Measurements from ENCODE around the gene SBNO2.

SBNO2 gene

GRCh38 chr19:1182068-1182467 lies 8.0 kb upstream of the SBNO2 start:
- Histone ChIP-seq H3K4me1 (ENCODE audit: low read depth, poor library complexity, severe bottlenecking) (peaks cover 9% of the 10 kb centered on the region), H3K4me3 (IDR thresholded peaks at IDR 0.05; ENCODE audit: insufficient read depth, low read depth, low read length) (no peak overlapping the region), H3K36me3 (ENCODE audit: insufficient read depth) (no peaks in the 10 kb centered on the region), H3K27ac (no peak overlapping the region), H4K20me1 (ENCODE audit: insufficient read depth) (no peaks in the 10 kb centered on the region), H2AFZ (ENCODE audit: low read depth) (no peak overlapping the region), H3K9ac (no peak overlapping the region), H3K4me2 (no peak overlapping the region), H3K27me3 (ENCODE audit: insufficient read depth, low read depth) (no peaks in the 10 kb centered on the region), H3K79me2 (ENCODE audit: insufficient read depth, low read depth) (no peaks in the 10 kb centered on the region)
- no peak for TF ChIP-seq CTCF (conservative IDR thresholded peaks at IDR 0.05; ENCODE audit: low read depth, low read length)

DNA sequence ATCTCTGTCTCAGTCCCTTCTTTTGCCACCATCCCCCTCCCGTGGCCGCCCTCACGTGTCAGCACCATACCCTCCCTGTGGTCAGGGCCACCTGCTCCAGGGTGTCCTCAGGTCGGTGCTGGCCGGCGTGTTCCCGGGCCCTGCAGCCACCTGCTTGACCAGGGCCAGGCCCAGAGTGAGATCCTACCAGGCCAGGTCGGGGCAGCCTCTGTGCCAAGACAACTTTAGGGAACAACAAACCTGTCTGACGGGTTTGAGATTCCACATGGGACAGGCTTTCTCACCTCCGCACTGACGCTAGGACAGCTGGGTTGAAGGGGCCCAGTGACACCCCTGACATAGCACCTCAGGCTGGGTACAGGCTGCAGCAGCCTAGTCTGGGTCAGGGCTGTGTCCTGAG lies 7.5 kb upstream of the SBNO2 start:
- no peak overlapping the region for H3K9ac ChIP-seq
- H3K4me1 ChIP-seq (ENCODE audit: low read depth, poor library complexity, severe bottlenecking), result peaks cover 9% of the 10 kb centered on the region
- no peaks in the 10 kb centered on the region for H3K79me2 ChIP-seq (ENCODE audit: insufficient read depth, low read depth)
- H3K4me2 ChIP-seq, result no peak overlapping the region
- no peak overlapping the region for H2AFZ ChIP-seq (ENCODE audit: low read depth)
- no peak for TF ChIP-seq CTCF (conservative IDR thresholded peaks at IDR 0.05; ENCODE audit: low read depth, low read length)
- no peaks in the 10 kb centered on the region for H3K36me3 ChIP-seq (ENCODE audit: insufficient read depth)
- no peak overlapping the region for H3K27ac ChIP-seq
- no peak overlapping the region for H3K4me3 ChIP-seq (IDR thresholded peaks at IDR 0.05; ENCODE audit: insufficient read depth, low read depth, low read length)
- H4K20me1 ChIP-seq (ENCODE audit: insufficient read depth), result no peaks in the 10 kb centered on the region
- H3K27me3 ChIP-seq (ENCODE audit: insufficient read depth, low read depth), result no peaks in the 10 kb centered on the region

GRCh38 chr19:1177322-1178114 lies 3.5 kb upstream of the SBNO2 start:
- no peak for TF ChIP-seq CTCF (conservative IDR thresholded peaks at IDR 0.05; ENCODE audit: low read depth, low read length)
- H4K20me1 ChIP-seq (ENCODE audit: insufficient read depth), result no peaks in the 10 kb centered on the region
- no peaks in the 10 kb centered on the region for H3K36me3 ChIP-seq (ENCODE audit: insufficient read depth)
- H3K4me3 ChIP-seq (IDR thresholded peaks at IDR 0.05; ENCODE audit: insufficient read depth, low read depth, low read length), result no peak overlapping the region
- no peak overlapping the region for H3K9ac ChIP-seq
- H3K27ac ChIP-seq, result no peak overlapping the region
- no peak overlapping the region for H3K4me2 ChIP-seq
- H3K4me1 ChIP-seq (ENCODE audit: low read depth, poor library complexity, severe bottlenecking), result peaks cover 13% of the 10 kb centered on the region
- H3K27me3 ChIP-seq (ENCODE audit: insufficient read depth, low read depth), result no peaks in the 10 kb centered on the region
- H3K79me2 ChIP-seq (ENCODE audit: insufficient read depth, low read depth), result peaks cover 8% of the 10 kb centered on the region
- no peak overlapping the region for H2AFZ ChIP-seq (ENCODE audit: low read depth)

DNA sequence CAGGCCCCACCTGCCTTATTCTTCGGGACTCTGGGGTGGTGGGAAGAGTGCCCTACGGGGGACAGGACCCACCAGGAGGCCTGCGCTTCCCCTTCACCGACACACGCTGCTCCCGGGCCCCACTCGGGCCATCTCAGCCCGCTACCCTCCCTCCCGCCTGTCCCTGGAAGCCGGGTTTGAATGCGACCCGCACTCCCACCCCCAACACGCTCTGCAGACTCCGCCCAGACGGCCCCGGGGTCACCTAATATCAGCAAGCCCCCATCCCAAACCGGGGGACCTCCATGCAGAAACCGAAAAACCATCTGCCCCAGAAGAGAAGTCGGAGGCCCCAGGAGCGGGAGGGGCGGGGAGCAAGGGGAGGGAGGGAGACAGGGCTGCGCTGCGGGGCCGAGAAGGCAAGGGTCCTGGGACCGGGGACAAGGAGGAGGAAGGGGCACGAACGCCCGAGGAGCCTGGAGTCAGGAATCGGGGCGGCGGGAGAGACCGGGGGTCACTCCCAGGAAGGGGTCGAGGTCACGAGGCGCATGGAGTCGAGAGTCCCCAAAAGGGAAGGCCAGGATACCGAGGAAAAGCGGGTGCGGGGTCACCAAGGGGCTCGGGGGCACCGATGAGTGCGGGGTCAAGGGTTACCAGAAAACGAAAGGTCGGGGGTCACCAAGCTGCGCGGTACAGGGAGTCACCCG lies 766 bp downstream of the SBNO2 start:
- Histone ChIP-seq H3K27ac (0 out of 2 replicates have a peak overlapping the region, but pooled peaks have one; percentile 35), H2AFZ (ENCODE audit: low read depth) (peak overlapping the region; percentile 38; the same call in 1 of the 2 replicates)

More for the DNA sequence above, 766 bp downstream of the SBNO2 start:
- Histone ChIP-seq H4K20me1 (ENCODE audit: insufficient read depth) (no peaks in the 10 kb centered on the region), H3K4me2 (peak overlapping the region; percentile 84), H3K79me2 (ENCODE audit: insufficient read depth, low read depth) (peaks cover 42% of the 10 kb centered on the region), H3K4me1 (ENCODE audit: low read depth, poor library complexity, severe bottlenecking) (peaks cover 19% of the 10 kb centered on the region), H3K4me3 (IDR thresholded peaks at IDR 0.05; ENCODE audit: insufficient read depth, low read depth, low read length) (no peak overlapping the region), H3K36me3 (ENCODE audit: insufficient read depth) (no peaks in the 10 kb centered on the region), H3K27me3 (ENCODE audit: insufficient read depth, low read depth) (no peaks in the 10 kb centered on the region), H3K9ac (peak overlapping the region; percentile 80; the same call in 1 of the 2 replicates)
- TF ChIP-seq CTCF (conservative IDR thresholded peaks at IDR 0.05; ENCODE audit: low read depth, low read length), result no peak

Data from KMS-11 (cell line).